NAMALWA (cell line): Measurements from ENCODE around the gene ATP8B3.

Source experiments
- DNase-seq: peaks from one replicate; pipeline ENCODE4 v3.0.0-alpha.2; 2015; ENCODE audit warnings: low spot score

The ATP8B3 gene

GRCh38 chr19:1836458-1837221 is 24.6 kb upstream of the ATP8B3 start:
- DNase-seq, result no peak

GRCh38 chr19:1833540-1833939 is 21.5 kb upstream of the ATP8B3 start:
- no peak for DNase-seq

GRCh38 chr19:1832046-1832663 is 20.1 kb upstream of the ATP8B3 start:
- no peak for DNase-seq

GRCh38 chr19:1830978-1831377 is 18.9 kb upstream of the ATP8B3 start:
- no peak for DNase-seq

- no peak for DNase-seq
Observed at GRCh38 chr19:1830568-1830967, 18.5 kb upstream of the ATP8B3 start.

GRCh38 chr19:1829958-1830357 is 17.9 kb upstream of the ATP8B3 start:
- DNase-seq, result no peak

GRCh38 chr19:1828279-1829238 is 16.5 kb upstream of the ATP8B3 start:
- no peak for DNase-seq

- DNase-seq, result no peak
Observed at GRCh38 chr19:1827566-1828278, 15.6 kb upstream of the ATP8B3 start.

- no peak for DNase-seq
Observed at GRCh38 chr19:1826557-1827521, 14.8 kb upstream of the ATP8B3 start.

- peak; percentile 86 for DNase-seq
Observed at GRCh38 chr19:1825909-1826556, 14.0 kb upstream of the ATP8B3 start.

- no peak for DNase-seq
Observed at GRCh38 chr19:1824252-1824622, 12.2 kb upstream of the ATP8B3 start.

GRCh38 chr19:1823539-1824251 is 11.6 kb upstream of the ATP8B3 start:
- DNase-seq, result no peak

GRCh38 chr19:1823020-1823419 is 10.9 kb upstream of the ATP8B3 start:
- DNase-seq, result no peak

- no peak for DNase-seq
Observed at GRCh38 chr19:1822210-1822609, 10.1 kb upstream of the ATP8B3 start.

- no peak for DNase-seq
Observed at GRCh38 chr19:1819341-1820255, 7.5 kb upstream of the ATP8B3 start.

GRCh38 chr19:1818549-1819195 is 6.6 kb upstream of the ATP8B3 start:
- DNase-seq, result no peak

GRCh38 chr19:1817553-1818179 is 5.6 kb upstream of the ATP8B3 start:
- DNase-seq, result no peak
